GM21717 (cell line): Measurements from ENCODE around the gene KREMEN2.
A peak's percentile ranks its signal among the peaks of the same experiment; 100 is the strongest.

Experiments used
- ATAC-seq: cut with Tn5 transposase; IDR thresholded peaks from one replicate; pipeline ENCODE4 v1.9.1; 2021; ENCODE audit warnings: mild to moderate bottlenecking, moderate library complexity; ENCODE audit not compliant: unreplicated experiment

KREMEN2 gene

DNA sequence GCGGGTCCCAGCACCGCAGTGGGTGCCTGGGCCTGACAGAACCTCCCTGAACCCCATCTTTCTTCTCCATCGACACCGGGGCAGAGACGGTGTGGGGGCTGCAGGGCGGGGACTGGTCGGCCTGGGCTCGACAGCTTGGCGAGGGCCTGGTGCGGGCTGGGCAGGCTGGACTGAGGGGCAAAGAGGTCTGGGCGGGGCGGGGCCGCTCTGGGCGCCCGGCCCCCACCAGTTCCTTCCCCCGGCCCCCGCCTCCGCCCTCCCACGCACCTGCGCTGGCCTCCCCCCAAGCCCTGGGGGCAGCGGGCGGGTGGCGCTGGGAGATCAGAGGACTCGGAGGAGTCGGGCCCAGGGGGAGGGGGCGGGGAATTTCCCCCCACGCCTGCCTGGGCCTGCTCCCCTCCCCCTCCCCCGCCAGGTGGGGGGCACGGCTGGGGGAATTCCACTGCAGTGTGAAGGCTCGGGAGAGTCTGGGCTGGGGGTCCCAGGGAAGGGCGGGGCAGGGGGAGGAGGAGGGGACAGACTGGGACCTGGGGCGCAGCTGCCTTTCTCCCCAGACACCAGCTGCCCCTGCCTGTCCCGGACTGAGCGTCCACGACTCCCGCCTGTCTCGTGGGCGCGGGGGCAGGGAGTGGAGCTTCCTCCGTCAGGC is 877 bp upstream of the KREMEN2 start:
- ATAC-seq, result no peak

- ATAC-seq, result no peak
Measured at GRCh38 chr16:2964475-2965336, 631 bp downstream of the KREMEN2 start.

GRCh38 chr16:2966043-2966807 is 2.1 kb downstream of the KREMEN2 start:
- ATAC-seq, result no peak

- no peak for ATAC-seq
Measured at GRCh38 chr16:2966808-2967191, 2.7 kb downstream of the KREMEN2 start.

DNA sequence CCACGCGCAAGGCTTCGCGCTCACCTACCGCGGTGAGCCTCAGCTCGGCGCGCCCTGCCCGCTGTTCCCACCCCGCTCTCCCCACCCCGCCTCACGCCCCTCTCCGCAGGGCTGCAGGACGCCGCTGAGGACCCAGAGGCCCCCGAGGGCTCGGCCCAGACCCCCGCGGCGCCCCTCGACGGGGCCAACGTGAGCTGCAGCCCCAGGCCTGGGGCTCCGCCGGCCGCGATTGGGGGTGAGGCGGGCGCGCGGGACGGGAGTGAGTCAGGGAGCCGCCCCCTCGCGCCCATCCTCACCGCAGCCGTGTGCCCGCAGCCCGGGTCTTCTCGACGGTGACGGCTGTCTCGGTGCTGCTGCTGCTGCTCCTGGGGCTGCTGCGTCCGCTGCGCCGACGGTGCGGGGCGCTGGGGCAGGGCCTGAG is 3.1 kb downstream of the KREMEN2 start:
- no peak for ATAC-seq

GRCh38 chr16:2967721-2968161 is 3.7 kb downstream of the KREMEN2 start:
- ATAC-seq, result no peak

GRCh38 chr16:2968368-2968737 is 4.3 kb downstream of the KREMEN2 start:
- ATAC-seq, result peak; percentile 1

DNA sequence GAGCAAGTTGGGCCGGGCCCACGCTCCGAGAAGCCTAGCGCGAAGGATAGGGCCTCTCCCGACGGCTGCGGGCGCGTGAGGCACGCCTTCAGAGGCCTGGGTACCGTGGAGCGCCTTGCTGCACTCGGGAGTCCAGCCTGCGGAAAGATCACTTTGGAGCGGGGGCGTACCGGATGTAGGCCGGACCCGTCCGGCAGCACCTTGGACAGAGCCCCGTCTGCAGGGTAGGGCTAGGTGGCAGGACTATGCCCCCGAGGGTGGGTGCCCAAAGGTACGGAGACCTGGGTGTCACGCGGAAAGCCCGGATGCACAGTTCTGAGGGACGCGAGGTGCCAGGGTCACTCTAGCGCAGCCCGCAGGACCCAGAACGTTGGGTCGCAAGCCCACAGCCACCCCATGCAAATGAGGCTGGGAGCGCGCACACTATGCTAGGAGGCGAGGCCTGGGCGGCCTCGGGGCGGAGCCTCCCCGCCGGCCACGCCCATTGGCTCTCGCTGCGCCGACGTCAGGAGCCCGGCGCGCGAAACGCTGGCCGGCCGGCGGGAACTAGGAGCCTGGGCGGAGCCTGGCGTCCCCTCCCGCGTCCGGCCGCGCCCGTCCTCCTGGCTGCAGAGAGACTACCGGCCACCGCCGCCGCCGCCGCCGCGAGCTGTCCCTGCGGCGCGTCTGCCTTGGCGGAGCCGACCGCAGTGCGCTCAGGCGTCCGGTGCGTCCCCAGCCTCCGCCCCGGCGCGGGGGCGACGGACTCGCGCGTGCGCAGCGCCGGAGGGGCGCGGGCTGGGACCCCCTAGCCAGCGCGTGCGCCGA is 4.9 kb downstream of the KREMEN2 start, which contains the start of gene PAQR4:
PAQR4 (plus strand) TSS at position 611 of the 807 bp plus-strand sequence. CDS start 327 bp downstream, outside the sequence.
- peak; percentile 54 for ATAC-seq

- ATAC-seq, result no peak
Measured at GRCh38 chr16:2969545-2970521, 5.8 kb downstream of the KREMEN2 start.

DNA sequence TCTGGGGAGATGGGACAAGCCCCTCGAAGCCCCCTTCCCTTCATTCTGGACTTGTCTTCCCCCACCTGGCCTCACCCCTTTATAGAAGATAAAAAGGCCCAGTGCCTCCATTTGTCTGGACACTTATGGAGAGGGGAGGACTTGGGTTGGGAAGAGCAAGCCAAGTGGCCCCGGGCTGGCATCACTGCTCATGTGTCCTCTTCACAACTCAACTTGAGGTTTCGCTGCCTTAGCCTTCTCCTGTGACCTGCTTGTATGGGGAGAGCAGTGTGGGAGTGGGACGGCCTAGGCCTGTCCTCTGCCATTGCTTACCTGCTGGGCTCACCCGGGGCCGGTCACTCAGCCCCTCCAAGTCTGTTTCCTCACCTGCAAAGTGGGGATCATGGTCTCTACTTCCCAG is 6.5 kb downstream of the KREMEN2 start:
- ATAC-seq, result no peak

DNA sequence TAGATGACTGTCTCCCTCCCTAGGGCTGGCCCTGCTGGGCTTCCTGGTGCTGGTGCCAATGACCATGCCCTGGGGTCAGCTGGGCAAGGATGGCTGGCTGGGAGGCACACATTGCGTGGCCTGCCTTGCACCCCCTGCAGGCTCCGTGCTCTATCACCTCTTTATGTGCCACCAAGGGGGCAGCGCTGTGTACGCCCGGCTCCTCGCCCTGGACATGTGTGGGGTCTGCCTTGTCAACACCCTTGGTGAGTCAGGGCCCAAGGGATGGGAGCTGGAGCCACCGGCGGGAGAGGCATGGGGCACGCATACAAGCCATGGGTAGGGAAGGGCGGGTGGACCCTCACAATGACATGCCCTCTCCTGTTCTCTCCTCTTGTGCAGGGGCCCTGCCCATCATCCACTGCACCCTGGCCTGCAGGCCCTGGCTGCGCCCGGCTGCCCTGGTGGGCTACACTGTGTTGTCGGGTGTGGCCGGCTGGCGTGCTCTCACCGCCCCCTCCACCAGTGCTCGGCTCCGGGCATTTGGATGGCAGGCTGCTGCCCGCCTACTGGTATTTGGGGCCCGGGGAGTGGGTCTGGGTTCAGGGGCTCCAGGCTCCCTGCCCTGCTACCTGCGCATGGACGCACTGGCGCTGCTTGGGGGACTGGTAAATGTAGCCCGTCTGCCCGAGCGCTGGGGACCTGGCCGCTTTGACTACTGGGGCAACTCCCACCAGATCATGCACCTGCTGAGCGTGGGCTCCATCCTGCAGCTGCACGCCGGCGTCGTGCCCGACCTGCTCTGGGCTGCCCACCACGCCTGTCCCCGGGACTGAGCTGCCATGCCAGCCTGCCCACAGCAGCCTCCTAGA is 7.3 kb downstream of the KREMEN2 start:
- ATAC-seq, result no peak

DNA sequence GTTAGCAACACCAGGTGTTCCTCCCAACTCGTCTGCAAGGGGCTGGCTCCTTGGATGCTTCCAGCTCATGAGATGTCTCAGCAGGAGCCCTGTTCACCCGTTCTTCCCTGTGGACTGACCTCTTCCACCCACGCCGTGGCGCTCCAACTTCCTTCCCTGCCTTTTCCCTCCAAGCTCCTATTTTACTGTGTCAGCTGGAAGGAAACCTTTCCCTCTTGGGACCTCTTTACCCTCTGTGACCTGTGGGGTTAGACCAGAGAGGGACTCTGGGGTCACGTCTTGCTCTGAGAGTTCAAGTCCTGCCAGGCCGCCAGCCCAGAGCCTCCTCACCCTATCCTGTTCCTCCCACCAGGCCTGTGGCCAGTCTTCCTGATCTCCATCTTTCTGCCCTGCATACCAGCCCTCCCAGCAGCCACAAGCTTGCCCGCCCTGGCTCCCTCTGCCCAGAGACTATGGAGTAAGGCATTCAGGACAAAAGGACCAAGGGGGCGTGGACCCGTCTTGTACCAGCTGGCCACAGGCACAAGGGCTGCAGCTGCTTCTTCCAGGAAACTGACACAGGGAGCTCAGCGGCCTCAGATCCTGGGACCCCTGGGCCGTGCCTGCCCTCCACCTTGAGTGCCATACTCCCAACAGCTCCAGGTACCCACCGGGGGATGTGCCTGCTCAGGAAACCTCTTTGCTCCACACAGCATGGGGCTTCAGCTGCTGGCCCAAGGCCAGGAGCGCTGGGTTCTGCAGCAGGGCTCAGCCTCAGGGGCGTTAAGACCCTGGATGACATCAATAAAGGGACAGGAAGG is 8.1 kb downstream of the KREMEN2 start:
- ATAC-seq, result no peak

GRCh38 chr16:2973093-2973492 is 9.0 kb downstream of the KREMEN2 start:
- no peak for ATAC-seq

DNA sequence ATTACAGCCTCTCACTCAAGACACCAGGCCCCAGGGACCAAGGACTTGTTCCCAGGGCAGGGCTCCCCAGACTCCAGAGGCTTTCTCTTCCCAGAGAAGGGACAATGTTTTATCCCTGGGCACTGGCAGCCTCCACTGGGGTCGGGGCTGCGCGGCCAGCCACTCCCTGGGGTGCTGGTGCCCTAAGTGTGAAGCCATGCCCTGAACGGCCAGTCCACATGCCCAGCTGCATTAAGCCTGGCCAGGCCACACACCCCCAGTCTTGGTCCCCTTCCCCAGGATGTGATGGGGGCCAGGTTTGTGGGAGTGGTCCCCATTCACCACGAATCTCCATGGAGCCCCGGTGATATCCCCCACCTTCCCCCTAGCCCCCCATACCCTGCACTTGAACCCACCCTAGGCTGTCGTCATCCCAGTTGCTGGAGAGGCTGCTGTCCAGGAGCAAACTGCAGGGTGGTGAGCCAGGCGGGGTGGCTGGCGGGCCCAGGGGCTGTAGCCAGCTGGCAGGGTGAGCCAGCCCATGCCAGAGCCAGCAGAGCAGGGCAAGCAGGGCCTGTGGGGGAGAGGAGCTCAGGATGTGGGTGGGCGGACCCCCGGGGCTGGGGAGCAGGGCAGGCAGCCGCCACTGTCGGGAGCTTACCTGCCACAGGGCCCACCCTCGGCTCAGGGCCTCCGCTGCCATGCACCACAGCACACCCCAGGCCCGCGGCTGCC is 9.7 kb downstream of the KREMEN2 start:
- no peak for ATAC-seq

DNA sequence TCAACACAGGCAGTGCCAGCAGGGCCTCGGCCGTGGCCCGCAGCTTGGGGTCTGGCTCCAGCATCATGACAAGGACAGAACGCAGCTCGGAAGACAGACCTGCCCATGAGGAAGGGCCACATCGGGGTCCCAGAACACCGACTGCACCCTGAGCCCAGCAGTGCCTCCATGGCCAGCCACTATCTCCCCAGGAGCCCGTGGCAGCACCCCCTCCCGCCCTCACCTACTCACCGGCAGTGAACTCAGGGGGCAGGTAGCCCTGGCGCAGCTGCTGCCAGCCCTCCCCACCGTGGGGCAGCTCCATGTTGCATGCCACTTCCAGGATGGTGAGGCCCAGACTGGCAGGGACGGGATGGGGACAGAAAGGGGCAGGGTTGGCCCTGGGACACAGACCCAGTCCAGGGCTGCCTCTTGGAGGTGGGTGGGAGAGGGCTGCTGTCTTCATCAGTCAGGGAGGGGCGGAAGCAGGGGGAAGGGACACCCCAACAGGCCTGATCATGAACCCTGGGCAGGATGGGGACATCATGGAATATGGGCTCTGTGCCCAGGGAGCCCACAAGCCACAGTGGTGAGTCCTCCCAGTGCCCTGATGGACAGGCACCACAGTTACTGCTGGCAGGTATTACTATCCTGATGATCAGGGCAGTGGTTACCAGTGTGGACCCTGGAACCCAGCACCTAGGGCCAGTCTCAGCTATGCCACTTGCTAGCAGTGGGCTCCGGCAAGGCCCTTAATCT is 10.4 kb downstream of the KREMEN2 start:
- no peak for ATAC-seq

GRCh38 chr16:2975161-2975795 is 11.2 kb downstream of the KREMEN2 start:
- no peak for ATAC-seq
